GM12878 (cell line): Measurements from ENCODE around the gene STX8.

Source experiments
- CEBPB ChIP-seq, 2 experiments: fragments of 150-350 bp in 1 of 2; IDR thresholded peaks; 2 replicates each; pipeline ENCODE4 v1.6.1; 2012 to 2014; ENCODE audit warnings: low read depth in 2 of 2, low read length in 2 of 2, borderline replicate concordance in 1 of 2, inconsistent platforms in 1 of 2
- CHD1 ChIP-seq: IDR thresholded peaks from 2 replicates; pipeline ENCODE4 v1.6.1; 2012; ENCODE audit warnings: low read depth, low read length, improper control_type of control experiment
- CUX1 ChIP-seq: IDR thresholded peaks from 2 replicates; pipeline ENCODE4 v1.6.1; 2012; ENCODE audit warnings: improper control_type of control experiment, low read depth, low read length; ENCODE audit not compliant: insufficient replicate concordance
- NFYA ChIP-seq: IDR thresholded peaks from 2 replicates; pipeline ENCODE4 v1.6.1; 2011; ENCODE audit warnings: low read depth, mild to moderate bottlenecking, low read length, improper control_type of control experiment, borderline replicate concordance
- USF2 ChIP-seq: IDR thresholded peaks from 2 replicates; pipeline ENCODE4 v1.6.1; 2011; ENCODE audit warnings: low read depth, low read length, improper control_type of control experiment, borderline replicate concordance
- ZNF274 ChIP-seq: IDR thresholded peaks from one replicate; pipeline ENCODE4 v1.8.0; 2011; ENCODE audit not compliant: insufficient read length, insufficient read depth
- ZNF384 ChIP-seq: IDR thresholded peaks from 2 replicates; pipeline ENCODE4 v1.6.1; 2012; ENCODE audit warnings: low read depth, mild to moderate bottlenecking, low read length, improper control_type of control experiment, borderline replicate concordance
- TF ChIP-seq, protein P1 (sequence below), 3 experiments: IDR thresholded peaks in 2 of 3; conservative IDR thresholded peaks in 1 of 3; 2 replicates each; pipeline ENCODE4 v1.5.1; 2011; ENCODE audit warnings: low read depth in 3 of 3, low read length in 3 of 3, mild to moderate bottlenecking in 3 of 3, control low read depth in 2 of 3, moderate library complexity in 2 of 3, inconsistent platforms in 1 of 3, mixed read lengths in 1 of 3; ENCODE audit not compliant: control insufficient read depth in 2 of 3, insufficient read depth in 1 of 3; ENCODE audit errors: extremely low read depth in 1 of 3
- TF ChIP-seq, protein P2 (sequence below): IDR thresholded peaks from 2 replicates; pipeline ENCODE4 v1.6.1; 2012; ENCODE audit warnings: low read depth, low read length, improper control_type of control experiment
- TF ChIP-seq, protein P3 (sequence below): fragments of 150-350 bp; IDR thresholded peaks from 2 replicates; pipeline ENCODE4 v1.6.1; 2016; ENCODE audit warnings: low read depth, low read length

DNA sequence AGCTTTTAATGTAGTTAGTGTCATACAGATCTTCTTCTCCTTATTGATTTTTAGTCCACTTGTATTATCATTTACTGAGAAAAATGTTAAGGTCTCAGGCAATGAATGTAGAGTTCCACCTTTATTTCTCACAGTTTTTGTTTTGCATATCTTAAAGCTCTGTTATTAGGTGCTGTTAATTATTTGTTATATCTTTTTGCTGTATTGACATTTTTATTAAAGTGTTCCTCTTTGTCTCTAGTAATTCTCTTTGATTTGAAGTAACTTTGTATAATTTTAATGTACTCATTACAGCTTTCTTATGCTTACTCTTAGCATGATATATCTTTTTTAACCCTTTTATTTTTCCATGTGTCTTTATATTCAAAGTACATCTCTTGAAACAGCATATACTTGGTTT is 47.3 kb upstream of the STX8 start:
- TF ChIP-seq NFYA (no peak), USF2 (no peak), CHD1 (no peak), ZNF274 (no peak), CEBPB (IDR thresholded peaks at IDR 0.05; ENCODE audit: borderline replicate concordance in 1 of 2, low read depth in 2 of 2, low read length in 2 of 2) (no peak), CUX1 (no peak), ZNF384 (no peak)
- TF ChIP-seq, protein P1, sequence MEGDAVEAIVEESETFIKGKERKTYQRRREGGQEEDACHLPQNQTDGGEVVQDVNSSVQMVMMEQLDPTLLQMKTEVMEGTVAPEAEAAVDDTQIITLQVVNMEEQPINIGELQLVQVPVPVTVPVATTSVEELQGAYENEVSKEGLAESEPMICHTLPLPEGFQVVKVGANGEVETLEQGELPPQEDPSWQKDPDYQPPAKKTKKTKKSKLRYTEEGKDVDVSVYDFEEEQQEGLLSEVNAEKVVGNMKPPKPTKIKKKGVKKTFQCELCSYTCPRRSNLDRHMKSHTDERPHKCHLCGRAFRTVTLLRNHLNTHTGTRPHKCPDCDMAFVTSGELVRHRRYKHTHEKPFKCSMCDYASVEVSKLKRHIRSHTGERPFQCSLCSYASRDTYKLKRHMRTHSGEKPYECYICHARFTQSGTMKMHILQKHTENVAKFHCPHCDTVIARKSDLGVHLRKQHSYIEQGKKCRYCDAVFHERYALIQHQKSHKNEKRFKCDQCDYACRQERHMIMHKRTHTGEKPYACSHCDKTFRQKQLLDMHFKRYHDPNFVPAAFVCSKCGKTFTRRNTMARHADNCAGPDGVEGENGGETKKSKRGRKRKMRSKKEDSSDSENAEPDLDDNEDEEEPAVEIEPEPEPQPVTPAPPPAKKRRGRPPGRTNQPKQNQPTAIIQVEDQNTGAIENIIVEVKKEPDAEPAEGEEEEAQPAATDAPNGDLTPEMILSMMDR (IDR thresholded peaks at IDR 0.05 in 2 of 3, conservative IDR thresholded peaks at IDR 0.05 in 1 of 3; ENCODE audit: control insufficient read depth in 2 of 3, extremely low read depth in 1 of 3, insufficient read depth in 1 of 3, low read depth in 3 of 3, low read length in 3 of 3): no peak
- TF ChIP-seq, protein P2, sequence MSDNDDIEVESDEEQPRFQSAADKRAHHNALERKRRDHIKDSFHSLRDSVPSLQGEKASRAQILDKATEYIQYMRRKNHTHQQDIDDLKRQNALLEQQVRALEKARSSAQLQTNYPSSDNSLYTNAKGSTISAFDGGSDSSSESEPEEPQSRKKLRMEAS: no peak
- TF ChIP-seq, protein P3, sequence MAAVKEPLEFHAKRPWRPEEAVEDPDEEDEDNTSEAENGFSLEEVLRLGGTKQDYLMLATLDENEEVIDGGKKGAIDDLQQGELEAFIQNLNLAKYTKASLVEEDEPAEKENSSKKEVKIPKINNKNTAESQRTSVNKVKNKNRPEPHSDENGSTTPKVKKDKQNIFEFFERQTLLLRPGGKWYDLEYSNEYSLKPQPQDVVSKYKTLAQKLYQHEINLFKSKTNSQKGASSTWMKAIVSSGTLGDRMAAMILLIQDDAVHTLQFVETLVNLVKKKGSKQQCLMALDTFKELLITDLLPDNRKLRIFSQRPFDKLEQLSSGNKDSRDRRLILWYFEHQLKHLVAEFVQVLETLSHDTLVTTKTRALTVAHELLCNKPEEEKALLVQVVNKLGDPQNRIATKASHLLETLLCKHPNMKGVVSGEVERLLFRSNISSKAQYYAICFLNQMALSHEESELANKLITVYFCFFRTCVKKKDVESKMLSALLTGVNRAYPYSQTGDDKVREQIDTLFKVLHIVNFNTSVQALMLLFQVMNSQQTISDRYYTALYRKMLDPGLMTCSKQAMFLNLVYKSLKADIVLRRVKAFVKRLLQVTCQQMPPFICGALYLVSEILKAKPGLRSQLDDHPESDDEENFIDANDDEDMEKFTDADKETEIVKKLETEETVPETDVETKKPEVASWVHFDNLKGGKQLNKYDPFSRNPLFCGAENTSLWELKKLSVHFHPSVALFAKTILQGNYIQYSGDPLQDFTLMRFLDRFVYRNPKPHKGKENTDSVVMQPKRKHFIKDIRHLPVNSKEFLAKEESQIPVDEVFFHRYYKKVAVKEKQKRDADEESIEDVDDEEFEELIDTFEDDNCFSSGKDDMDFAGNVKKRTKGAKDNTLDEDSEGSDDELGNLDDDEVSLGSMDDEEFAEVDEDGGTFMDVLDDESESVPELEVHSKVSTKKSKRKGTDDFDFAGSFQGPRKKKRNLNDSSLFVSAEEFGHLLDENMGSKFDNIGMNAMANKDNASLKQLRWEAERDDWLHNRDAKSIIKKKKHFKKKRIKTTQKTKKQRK: no peak
